GM19455 (cell line): ENCODE data around the gene ALOX15.
"Not testable (repeated sequence)": the region's sequence is repeated elsewhere in the genome, so short reads cannot be mapped to it uniquely, and the experiment has no call there.

Experiments used
- ATAC-seq: cut with Tn5 transposase; IDR thresholded peaks from one replicate; pipeline ENCODE4 v1.9.1; 2021; ENCODE audit not compliant: unreplicated experiment

ALOX15 gene

GRCh38 chr17:4657678-4658077, 16.2 kb upstream of the ALOX15 start:
- ATAC-seq, result no peak

GRCh38 chr17:4655933-4656332, 14.5 kb upstream of the ALOX15 start:
- ATAC-seq, result not testable (repeated sequence)

- no peak for ATAC-seq
Observed at GRCh38 chr17:4652997-4653396, 11.5 kb upstream of the ALOX15 start.

GRCh38 chr17:4648741-4649140, 7.3 kb upstream of the ALOX15 start:
- ATAC-seq, result no peak

GRCh38 chr17:4645642-4646041, 4.2 kb upstream of the ALOX15 start:
- ATAC-seq, result no peak

GRCh38 chr17:4643676-4644075, 2.2 kb upstream of the ALOX15 start:
- ATAC-seq, result no peak

GRCh38 chr17:4642286-4642685, 808 bp upstream of the ALOX15 start:
- no peak for ATAC-seq

GRCh38 chr17:4640569-4641188, 799 bp downstream of the ALOX15 start:
- ATAC-seq, result not testable (repeated sequence)

- not testable (repeated sequence) for ATAC-seq
Observed at GRCh38 chr17:4639301-4640059, 2.0 kb downstream of the ALOX15 start.

- not testable (repeated sequence) for ATAC-seq
Observed at GRCh38 chr17:4638766-4639165, 2.7 kb downstream of the ALOX15 start.

- ATAC-seq, result no peak
Observed at GRCh38 chr17:4636474-4637100, 4.9 kb downstream of the ALOX15 start.

- no peak for ATAC-seq
Observed at GRCh38 chr17:4635823-4636375, 5.6 kb downstream of the ALOX15 start.

GRCh38 chr17:4634976-4635375, 6.5 kb downstream of the ALOX15 start:
- no peak for ATAC-seq

- no peak for ATAC-seq
Observed at GRCh38 chr17:4633643-4634042, 7.8 kb downstream of the ALOX15 start.

- no peak for ATAC-seq
Observed at GRCh38 chr17:4632581-4632920, 8.9 kb downstream of the ALOX15 start.

- ATAC-seq, result no peak
Observed at GRCh38 chr17:4631836-4632580, 9.5 kb downstream of the ALOX15 start.

- ATAC-seq, result no peak
Observed at GRCh38 chr17:4631431-4631830, 10.0 kb downstream of the ALOX15 start.

GRCh38 chr17:4626734-4627256, 14.7 kb downstream of the ALOX15 start:
- ATAC-seq, result no peak

GRCh38 chr17:4625181-4625617, 16.3 kb downstream of the ALOX15 start:
- ATAC-seq, result no peak

- ATAC-seq, result not testable (repeated sequence)
Observed at GRCh38 chr17:4624451-4624911, 17.0 kb downstream of the ALOX15 start.

GRCh38 chr17:4623249-4623648, 18.2 kb downstream of the ALOX15 start:
- ATAC-seq, result no peak
